BE2C (cell line): ENCODE measurements around the gene PKNOX2.

Source experiments
- DNase-seq: peaks from one replicate; pipeline ENCODE4 v3.0.0-alpha.2; 2020
- H3K27me3 ChIP-seq: fragments of 250-450 bp; sonication (Bioruptor Pico); 2 replicates; pipeline ENCODE4 v1.5.1; 2020; ENCODE audit warnings: mild to moderate bottlenecking
- H3K36me3 ChIP-seq: fragments of 250-450 bp; sonication (Bioruptor Pico); 2 replicates; pipeline ENCODE4 v1.5.1; 2020; ENCODE audit warnings: mild to moderate bottlenecking
- H3K4me1 ChIP-seq: fragments of 250-450 bp; sonication (Bioruptor Pico); 2 replicates; pipeline ENCODE4 v1.5.1; 2020
- H3K4me3 ChIP-seq: 2 replicates; pipeline ENCODE4 v1.5.1; 2011; ENCODE audit warnings: low read depth, low read length
- H3K9me3 ChIP-seq: fragments of 250-450 bp; sonication (Bioruptor Pico); 2 replicates; pipeline ENCODE4 v1.5.1; 2020
- CTCF ChIP-seq: IDR thresholded peaks from 2 replicates; pipeline ENCODE4 v1.5.1; 2012; ENCODE audit warnings: mild to moderate bottlenecking, low read depth, low read length

Gene PKNOX2

DNA sequence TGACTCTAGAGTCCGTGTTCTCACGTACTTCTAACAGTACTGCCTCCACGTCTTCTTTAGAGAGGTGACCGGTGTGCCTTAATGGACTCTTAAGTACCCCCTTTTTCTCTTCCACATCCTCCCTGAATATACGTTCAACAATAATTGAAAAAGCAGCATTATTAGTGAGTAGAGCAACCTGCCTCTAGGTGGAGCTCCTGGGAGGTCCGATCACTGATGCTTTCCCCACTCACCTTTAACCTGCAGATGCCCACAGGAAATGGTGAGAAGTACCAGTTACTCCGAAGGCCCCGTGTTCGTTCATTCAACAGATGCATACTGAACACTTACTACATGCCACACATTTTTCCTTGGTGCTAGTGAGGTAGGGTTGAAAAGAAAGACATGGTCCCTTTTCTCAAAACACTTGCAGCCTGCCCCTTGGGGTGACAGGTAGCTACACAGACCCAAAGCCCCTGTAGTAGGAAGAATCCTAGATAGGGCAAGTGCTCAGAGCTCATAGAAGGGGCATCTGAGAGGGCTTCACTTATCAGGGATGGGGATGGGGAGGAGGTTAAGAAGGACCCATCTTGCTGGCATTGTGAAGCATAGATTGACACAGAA is 258.8 kb downstream of the PKNOX2 start:
- TF ChIP-seq CTCF, result peak; percentile 53
- DNase-seq, result no peak
- no peaks in the 10 kb centered on the region for H3K4me1 ChIP-seq
- H3K9me3 ChIP-seq, result no peaks in the 10 kb centered on the region
- H3K27me3 ChIP-seq, result peaks cover 38% of the 10 kb centered on the region
- no peak overlapping the region for H3K4me3 ChIP-seq
- no peaks in the 10 kb centered on the region for H3K36me3 ChIP-seq

GRCh38 chr11:125425601-125426000 is 261.1 kb downstream of the PKNOX2 start:
- DNase-seq, result no peak
- Histone ChIP-seq H3K9me3 (no peaks in the 10 kb centered on the region), H3K4me1 (no peaks in the 10 kb centered on the region), H3K36me3 (no peaks in the 10 kb centered on the region), H3K27me3 (peaks cover 31% of the 10 kb centered on the region), H3K4me3 (no peak overlapping the region)
- TF ChIP-seq CTCF, result no peak

DNA sequence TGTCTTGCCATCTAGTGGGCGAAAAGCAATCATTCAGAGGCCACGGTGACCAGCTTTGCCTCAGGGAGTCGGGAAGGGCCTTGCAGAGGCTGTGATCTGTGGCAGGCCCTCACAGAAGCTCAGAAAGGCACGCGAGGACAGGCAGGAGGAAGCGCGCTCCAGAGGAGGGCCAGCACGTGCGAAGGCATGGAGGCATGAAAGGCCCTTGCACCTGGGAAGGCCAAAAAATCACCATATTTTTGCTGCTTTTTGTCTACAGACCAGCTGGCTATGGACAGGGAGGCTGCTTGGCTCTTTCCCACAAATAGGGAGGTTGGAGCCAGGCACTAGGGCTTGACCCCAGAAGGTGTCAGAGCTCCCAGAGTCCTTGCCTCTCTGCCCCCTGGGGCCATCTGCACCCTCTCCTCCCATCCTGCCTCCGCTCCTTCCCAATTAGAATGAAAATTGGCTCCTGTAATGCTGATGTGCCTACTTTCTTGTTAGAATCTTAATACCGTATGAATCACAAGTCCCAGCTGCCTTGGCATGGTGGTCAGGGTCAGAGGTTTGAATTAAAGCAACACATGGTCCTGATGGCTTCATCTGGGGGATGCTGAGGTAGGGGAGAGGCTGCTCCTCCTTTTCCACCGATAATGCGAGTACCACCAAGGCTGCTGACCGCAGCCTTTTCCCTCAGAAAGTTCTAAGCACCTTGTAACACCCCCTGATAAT is 262.4 kb downstream of the PKNOX2 start:
- no peak for DNase-seq
- no peaks in the 10 kb centered on the region for H3K4me1 ChIP-seq
- no peaks in the 10 kb centered on the region for H3K9me3 ChIP-seq
- no peak for TF ChIP-seq CTCF
- H3K27me3 ChIP-seq, result peaks cover 20% of the 10 kb centered on the region
- H3K4me3 ChIP-seq, result no peak overlapping the region
- H3K36me3 ChIP-seq, result no peaks in the 10 kb centered on the region

GRCh38 chr11:125428486-125429173 is 264.1 kb downstream of the PKNOX2 start:
- Histone ChIP-seq H3K4me3 (no peak overlapping the region), H3K36me3 (no peaks in the 10 kb centered on the region), H3K27me3 (peaks cover 18% of the 10 kb centered on the region), H3K4me1 (no peaks in the 10 kb centered on the region), H3K9me3 (no peaks in the 10 kb centered on the region)
- no peak for TF ChIP-seq CTCF
- no peak for DNase-seq

- peak; percentile 61 for DNase-seq
- Histone ChIP-seq H3K4me3 (no peak overlapping the region), H3K9me3 (no peaks in the 10 kb centered on the region), H3K4me1 (no peaks in the 10 kb centered on the region), H3K27me3 (peaks cover 16% of the 10 kb centered on the region), H3K36me3 (no peaks in the 10 kb centered on the region)
- TF ChIP-seq CTCF, result peak; percentile 84
Measured at GRCh38 chr11:125429174-125429707, 264.7 kb downstream of the PKNOX2 start.
